ENCODE results near the gene CBFA2T2. TPM values are rescaled to one million over a fixed set of nuclear protein-coding genes. Genes with fewer than 3 reads are reported as not detected.
"Not testable (repeated sequence)": the region's sequence is repeated elsewhere in the genome, so short reads cannot be mapped to it uniquely, and the experiment has no call there.

CBFA2T2 gene
- total and polyA plus RNA-seq, 9 donors = 9.4 to 29.8 (median 21.2) TPM

GRCh38 chr20:33646191-33646590, 156.3 kb downstream of the CBFA2T2 start:
- H3K4me3 ChIP-seq = no peak overlapping the region
- H3K27me3 ChIP-seq = no peaks in the 10 kb centered on the region
- TF ChIP-seq CTCF (IDR thresholded peaks at IDR 0.05) (no peak), POLR2A (IDR thresholded peaks at IDR 0.05) (no peak), EP300 (IDR thresholded peaks at IDR 0.05) (no peak)
- DNase-seq = no peak
- WGBS, 3 donors = 79 to 86% (median 80%) methylated on average over 5 of the region's 5 CpGs
- H3K9me3 ChIP-seq = no peaks in the 10 kb centered on the region
- H3K4me1 ChIP-seq (ENCODE audit: insufficient read depth) = peaks cover 5% of the 10 kb centered on the region
- intact Hi-C loops (cut with DNase I) = loop anchor here in 2 of 4 donors (5.0 to 10.0 kb wide), 2 partner anchors 151 to 184 kb away; partner anchors contain the start of gene CBFA2T2 (in 1 of the 2)
- no peaks in the 10 kb centered on the region for H3K36me3 ChIP-seq
- no peak overlapping the region for H3K27ac ChIP-seq

GRCh38 chr20:33646959-33647602, 157.2 kb downstream of the CBFA2T2 start:
- DNase-seq; H3K9me3 ChIP-seq; H3K27me3 ChIP-seq; H3K36me3 ChIP-seq; H3K4me3 ChIP-seq; H3K27ac ChIP-seq; H3K4me1 ChIP-seq (ENCODE audit: insufficient read depth): not testable (repeated sequence)
- WGBS, 3 donors = 76 to 86% (median 84%) methylated on average over 14 of the region's 14 CpGs
- intact Hi-C loops (cut with DNase I) = loop anchor here in 2 of 4 donors (5.0 to 10.0 kb wide), 2 partner anchors 152 to 185 kb away; partner anchors contain the start of gene CBFA2T2 (in 1 of the 2)

- 80 to 85% (median 84%) methylated on average over 11 of the region's 11 CpGs for whole genome bisulfite sequencing, 3 donors
- Histone ChIP-seq H3K4me1 (ENCODE audit: insufficient read depth) (peaks cover 5% of the 10 kb centered on the region), H3K9me3 (no peaks in the 10 kb centered on the region), H3K27me3 (no peaks in the 10 kb centered on the region), H3K4me3 (no peak overlapping the region), H3K27ac (no peak overlapping the region), H3K36me3 (no peaks in the 10 kb centered on the region)
- no peak for DNase-seq
- no peak for TF ChIP-seq EP300 (IDR thresholded peaks at IDR 0.05)
- TF ChIP-seq POLR2A (IDR thresholded peaks at IDR 0.05) = no peak
- no peak for TF ChIP-seq CTCF (IDR thresholded peaks at IDR 0.05)
- intact Hi-C loops (cut with DNase I) = loop anchor here in 2 of 4 donors (5.0 to 10.0 kb wide), 2 partner anchors 153 to 185 kb away; partner anchors contain the start of gene CBFA2T2 (in 1 of the 2)
Measured at GRCh38 chr20:33647603-33648395, 157.9 kb downstream of the CBFA2T2 start.

- intact Hi-C loops (cut with DNase I) = loop anchor here in 2 of 4 donors (5.0 to 10.0 kb wide), 2 partner anchors 154 to 186 kb away; partner anchors contain the start of gene CBFA2T2 (in 1 of the 2)
- TF ChIP-seq CTCF (IDR thresholded peaks at IDR 0.05) (no peak), POLR2A (IDR thresholded peaks at IDR 0.05) (no peak), EP300 (IDR thresholded peaks at IDR 0.05) (no peak)
- no peaks in the 10 kb centered on the region for H3K9me3 ChIP-seq
- peak in 1 of 5 donors; percentile 40 for DNase-seq
- no peak overlapping the region for H3K4me3 ChIP-seq
- WGBS, 3 donors = 71 to 83% (median 74%) methylated on average over 14 of the region's 14 CpGs
- no peak overlapping the region for H3K27ac ChIP-seq
- no peaks in the 10 kb centered on the region for H3K27me3 ChIP-seq
- peaks cover 8% of the 10 kb centered on the region for H3K4me1 ChIP-seq (ENCODE audit: insufficient read depth)
- no peaks in the 10 kb centered on the region for H3K36me3 ChIP-seq
Measured at GRCh38 chr20:33648396-33649004, 158.6 kb downstream of the CBFA2T2 start.
